OCI-LY7 (cell line): ENCODE results near the gene GRB10. TPM values are rescaled to one million over a fixed set of nuclear protein-coding genes. Genes with fewer than 3 reads are reported as not detected.

Experiments
- BruUV-seq: library from RNA; stranded (reverse); fragments of 400-500 nt; replicated peaks from 2 replicates; lab custom pipeline; 2021; lab: Mats Ljungman, UMichigan
- CTCF ChIA-PET: fragments of 300-600 bp; sonication (Branson Sonifier 250); formaldehyde crosslinking; loops from one replicate; lab custom pipeline; 2022; ENCODE audit warnings: antibody characterized with exemption; ENCODE audit not compliant: unreplicated experiment; lab: Charles Lee
- POLR2A ChIA-PET: fragments of 300-600 bp; sonication (Branson Sonifier 250); formaldehyde crosslinking; loops from one replicate; lab custom pipeline; 2022; ENCODE audit warnings: antibody characterized with exemption; lab: Charles Lee
- DNase-seq: peaks from one replicate; pipeline ENCODE4 v3.0.0-alpha.2; 2015; ENCODE audit warnings: low spot score
- H2AFZ ChIP-seq: fragments of 200-600 bp; sonication (generic), shearing (Covaris generic); 2 replicates; pipeline ENCODE4 v1.6.1; 2014; ENCODE audit warnings: mild to moderate bottlenecking, antibody characterized with exemption, low read length, moderate library complexity
- H3K27ac ChIP-seq: fragments of 200-600 bp; sonication (generic); 2 replicates; pipeline ENCODE4 v1.5.1; 2014; ENCODE audit warnings: mixed run types, low read depth, mild to moderate bottlenecking, moderate library complexity, low read length, inconsistent platforms; ENCODE audit not compliant: poor library complexity, severe bottlenecking
- H3K36me3 ChIP-seq: fragments of 200-600 bp; sonication (generic); 2 replicates; pipeline ENCODE4 v1.6.1; 2014; ENCODE audit warnings: mild to moderate bottlenecking, antibody characterized with exemption, low read length, moderate library complexity, mixed read lengths; ENCODE audit not compliant: insufficient read depth
- H3K4me1 ChIP-seq: fragments of 200-600 bp; sonication (generic); 2 replicates; pipeline ENCODE4 v1.5.1; 2014; ENCODE audit warnings: mild to moderate bottlenecking, low read length; ENCODE audit not compliant: insufficient read depth, poor library complexity, severe bottlenecking
- H3K4me2 ChIP-seq: fragments of 200-600 bp; sonication (generic); 2 replicates; pipeline ENCODE4 v1.6.1; 2014; ENCODE audit warnings: mild to moderate bottlenecking, low read length
- H3K4me3 ChIP-seq: fragments of 200-600 bp; sonication (generic); 2 replicates; pipeline ENCODE4 v1.5.1; 2014; ENCODE audit warnings: mild to moderate bottlenecking, low read depth, low read length; ENCODE audit not compliant: poor library complexity, severe bottlenecking
- H3K79me2 ChIP-seq: fragments of 200-600 bp; sonication (generic); 2 replicates; pipeline ENCODE4 v1.6.1; 2016; ENCODE audit warnings: low read depth, mild to moderate bottlenecking, low read length, moderate library complexity, mixed read lengths; ENCODE audit not compliant: insufficient read depth
- H3K9me2 ChIP-seq: fragments of 200-600 bp; sonication (generic); 2 replicates; pipeline ENCODE4 v1.6.1; 2016; ENCODE audit warnings: mild to moderate bottlenecking, low read length, mixed read lengths; ENCODE audit not compliant: insufficient read depth
- H3K9me3 ChIP-seq: fragments of 200-600 bp; sonication (generic); 2 replicates; pipeline ENCODE4 v1.6.1; 2014; ENCODE audit warnings: mild to moderate bottlenecking, mixed run types, low read length, mixed read lengths
- H4K20me1 ChIP-seq: fragments of 200-600 bp; sonication (generic); 2 replicates; pipeline ENCODE4 v1.6.1; 2014; ENCODE audit warnings: mild to moderate bottlenecking, antibody characterized with exemption, low read length, moderate library complexity, mixed read lengths; ENCODE audit not compliant: insufficient read depth
- CTCF ChIP-seq: fragments of 200-600 bp; sonication (generic); conservative IDR thresholded peaks from 2 replicates; pipeline ENCODE4 v1.5.1; 2014; ENCODE audit warnings: mild to moderate bottlenecking, antibody characterized with exemption, low read length, moderate library complexity, mixed read lengths
- EZH2phosphoT487 ChIP-seq: fragments of 200-600 bp; sonication (generic); IDR thresholded peaks from 2 replicates; pipeline ENCODE4 v1.6.1; 2018; ENCODE audit warnings: low read depth, borderline replicate concordance, mild to moderate bottlenecking, mixed run types, antibody characterized with exemption, low read length, moderate library complexity, mixed read lengths
- intact Hi-C: fragments of 100-400 bp; cut with micrococcal nuclease; formaldehyde crosslinking; loops from one replicate; pipeline ENCODE4 v1.10.0; 2022; ENCODE audit not compliant: unreplicated experiment
- total RNA-seq, 2 experiments: library from RNA; depleted of rRNA in 1 of 2; stranded (reverse); fragments of >200 nt in 1 of 2; shearing (Covaris generic) in 1 of 2; gene quantifications; 2 replicates each; pipeline ENCODE4 v1.2.3, GENCODE V29; 2014 to 2022

GRB10 gene
- total RNA-seq, 2 experiments from 2014 or later, result not detected

- CTCF ChIA-PET, result no interaction called here
- Histone ChIP-seq H3K36me3 (no peaks in the 10 kb centered on the region), H3K4me1 (no peaks in the 10 kb centered on the region), H4K20me1 (no peaks in the 10 kb centered on the region), H3K9me2 (no peaks in the 10 kb centered on the region), H3K4me2 (no peak overlapping the region), H3K79me2 (no peaks in the 10 kb centered on the region), H3K27ac (no peak overlapping the region), H3K4me3 (no peak overlapping the region), H3K9me3 (no peaks in the 10 kb centered on the region), H2AFZ (no peak overlapping the region)
- no TSS peak for BruUV-seq
- DNase-seq, result no peak
- TF ChIP-seq EZH2phosphoT487 (no peak), CTCF (no peak)
- intact Hi-C loops, result no loop called here
- POLR2A ChIA-PET, result interaction anchor here (0.7 kb wide), 1 partner anchor 36 kb away, joined by 3 read pairs; no protein-coding TSS in a partner anchor
Measured at GRCh38 chr7:50817561-50817960, 34.9 kb upstream of the GRB10 start.

DNA sequence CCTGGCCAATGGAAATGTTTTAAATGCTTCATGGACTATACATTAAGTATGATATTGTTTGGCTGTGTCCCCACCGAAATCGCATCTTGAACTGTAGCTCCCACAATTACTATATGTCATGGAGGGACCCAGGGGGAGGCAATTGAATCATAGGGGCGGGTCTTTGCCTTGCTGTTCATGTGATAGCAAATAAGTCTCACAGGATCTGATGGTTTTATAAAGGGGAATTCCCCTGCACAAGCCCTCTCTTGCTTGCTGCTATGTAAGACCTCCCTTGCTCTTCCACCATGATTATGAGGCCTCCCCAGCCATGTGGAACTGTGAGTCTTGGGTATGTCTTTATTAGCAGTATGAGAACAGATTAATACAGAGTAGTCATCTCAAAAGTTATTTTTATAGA is 32.4 kb upstream of the GRB10 start:
- H2AFZ ChIP-seq, result no peak overlapping the region
- H4K20me1 ChIP-seq, result no peaks in the 10 kb centered on the region
- ChIA-PET CTCF (no interaction called here), POLR2A (interaction anchor here (0.6 to 1.9 kb wide), 2 partner anchors 9 to 120 kb away, joined by 3 to 6 read pairs; no protein-coding TSS in a partner anchor)
- H3K9me3 ChIP-seq, result no peaks in the 10 kb centered on the region
- TF ChIP-seq EZH2phosphoT487, result no peak
- no peaks in the 10 kb centered on the region for H3K79me2 ChIP-seq
- no peaks in the 10 kb centered on the region for H3K36me3 ChIP-seq
- H3K9me2 ChIP-seq, result no peaks in the 10 kb centered on the region
- no peak overlapping the region for H3K27ac ChIP-seq
- BruUV-seq, result no TSS peak
- intact Hi-C loops, result no loop called here
- H3K4me2 ChIP-seq, result no peak overlapping the region
- H3K4me1 ChIP-seq, result no peaks in the 10 kb centered on the region
- H3K4me3 ChIP-seq, result no peak overlapping the region
- no peak for DNase-seq

- CTCF ChIA-PET, result no interaction called here
- H4K20me1 ChIP-seq, result no peaks in the 10 kb centered on the region
- BruUV-seq, result no TSS peak
Measured at GRCh38 chr7:50814166-50814565, 31.5 kb upstream of the GRB10 start.

More at GRCh38 chr7:50814166-50814565, 31.5 kb upstream of the GRB10 start:
- no peak for DNase-seq
- no peak overlapping the region for H3K4me3 ChIP-seq
- H3K27ac ChIP-seq, result no peak overlapping the region
- POLR2A ChIA-PET, result interaction anchor here (0.8 to 1.9 kb wide), 3 partner anchors 9 to 22 kb away, joined by 4 to 6 read pairs (median 4); no protein-coding TSS in a partner anchor
- no peaks in the 10 kb centered on the region for H3K36me3 ChIP-seq
- H3K79me2 ChIP-seq, result no peaks in the 10 kb centered on the region
- no peak overlapping the region for H2AFZ ChIP-seq
- TF ChIP-seq CTCF (no peak), EZH2phosphoT487 (no peak)
- H3K4me1 ChIP-seq, result no peaks in the 10 kb centered on the region
- intact Hi-C loops, result no loop called here
- H3K4me2 ChIP-seq, result no peak overlapping the region
- H3K9me2 ChIP-seq, result no peaks in the 10 kb centered on the region
- H3K9me3 ChIP-seq, result no peaks in the 10 kb centered on the region
